Measurements from ENCODE around the gene OR2K2. TPM values are rescaled to one million over a fixed set of nuclear protein-coding genes. Genes with fewer than 3 reads are reported as not detected.

OR2K2 gene
- total and polyA plus RNA-seq, 2 experiments from 2014 or later: not detected

DNA sequence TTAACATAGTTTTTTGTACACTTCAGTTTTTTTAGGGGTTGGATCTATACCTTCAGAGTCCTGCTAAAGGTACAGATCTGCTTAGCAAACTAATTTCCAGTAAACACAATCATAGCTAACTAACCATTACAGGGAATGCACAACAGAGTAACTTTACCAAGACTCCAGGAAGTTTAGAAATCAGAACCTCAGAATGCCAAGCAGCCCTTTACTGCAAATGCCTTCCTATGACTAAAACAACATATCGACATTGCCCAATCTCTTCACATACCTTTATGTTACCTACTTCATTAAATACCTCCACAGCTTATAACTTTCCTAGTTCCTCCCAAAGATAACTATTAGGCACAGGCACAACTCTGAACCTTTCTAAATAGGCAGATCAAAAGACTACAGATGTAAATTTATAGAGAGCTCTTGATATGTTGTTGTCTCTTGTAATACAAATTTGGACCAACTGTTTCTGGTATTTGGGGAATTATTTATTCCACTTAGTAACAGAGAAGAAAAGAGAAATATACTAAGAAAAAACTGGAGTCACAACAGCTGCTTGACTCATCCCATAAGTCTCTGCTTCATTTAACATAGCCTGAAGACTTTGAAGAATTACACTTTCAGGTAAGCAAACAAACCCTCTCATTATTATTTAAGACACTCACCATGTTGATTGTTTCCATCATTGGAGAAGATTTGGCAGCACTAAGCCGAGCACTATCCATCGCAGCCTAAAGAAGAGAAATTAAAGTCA lies 46.0 kb upstream of the OR2K2 start:
- H3K9me2 ChIP-seq (ENCODE audit: insufficient read depth): no peaks in the 10 kb centered on the region
- no peaks in the 10 kb centered on the region; the same call in none of the 2 replicates for H4K20me1 ChIP-seq (replicated peaks; ENCODE audit: insufficient read depth)
- H3K4me3 ChIP-seq: no peak overlapping the region
- TF ChIP-seq EZH2 (IDR thresholded peaks at IDR 0.05; ENCODE audit: low read depth, unreplicated experiment) (no peak), ZNF114 (CRISPR knock-in tag; IDR thresholded peaks at IDR 0.05) (no peak)
- DNase-seq (ENCODE audit: low spot score) (no peak), ATAC-seq (no peak)
- peaks cover 26% of the 10 kb centered on the region for H3K36me3 ChIP-seq (ENCODE audit: insufficient read depth)
- no peaks in the 10 kb centered on the region for H3K27me3 ChIP-seq (ENCODE audit: insufficient read depth)
- H3K4me2 ChIP-seq: no peak overlapping the region
- H3F3A ChIP-seq (replicated peaks; ENCODE audit: low read depth): no peaks in the 10 kb centered on the region
- no peak overlapping the region for H3K4me3 Mint-ChIP-seq
- H3K36me3 Mint-ChIP-seq (ENCODE audit: low read depth): peaks cover 66% of the 10 kb centered on the region
- no peaks in the 10 kb centered on the region for H3K4me1 Mint-ChIP-seq
- no peaks in the 10 kb centered on the region for H3K79me2 ChIP-seq (replicated peaks; ENCODE audit: insufficient read depth)
- H3K27ac Mint-ChIP-seq: no peak overlapping the region
- no peaks in the 10 kb centered on the region for H3K4me1 ChIP-seq (ENCODE audit: insufficient read depth)
- H2AFZ ChIP-seq: no peak overlapping the region
- H3K27me3 Mint-ChIP-seq (ENCODE audit: insufficient read depth, low read depth, poor library complexity): no peaks in the 10 kb centered on the region
- no peaks in the 10 kb centered on the region for H3K9me3 Mint-ChIP-seq
- no peak overlapping the region for H3K27ac ChIP-seq (ENCODE audit: low read depth)

DNA sequence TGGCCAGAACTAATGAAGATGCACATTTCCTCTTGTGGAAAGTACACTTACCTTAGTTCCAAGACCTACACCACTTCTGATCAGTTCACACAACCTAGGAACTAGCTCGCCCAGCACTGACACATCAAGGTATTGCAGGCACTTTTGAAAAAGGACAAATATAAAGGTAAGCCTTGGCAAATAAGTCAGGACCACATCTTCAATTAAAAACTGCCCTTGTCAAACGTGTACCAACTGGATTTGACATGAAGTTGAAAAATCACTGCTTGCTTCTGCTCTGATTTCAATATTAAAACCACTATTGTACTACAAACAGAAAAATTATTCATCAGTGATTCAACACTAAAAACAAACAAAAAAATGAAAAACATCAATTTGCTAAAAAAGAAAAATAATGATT lies 45.0 kb upstream of the OR2K2 start:
- Mint-ChIP-seq H3K36me3 (ENCODE audit: low read depth) (peaks cover 70% of the 10 kb centered on the region), H3K4me3 (no peak overlapping the region), H3K27ac (no peak overlapping the region), H3K27me3 (ENCODE audit: insufficient read depth, low read depth, poor library complexity) (no peaks in the 10 kb centered on the region), H3K4me1 (no peaks in the 10 kb centered on the region), H3K9me3 (no peaks in the 10 kb centered on the region)
- no peaks in the 10 kb centered on the region for H3K79me2 ChIP-seq (replicated peaks; ENCODE audit: insufficient read depth)
- no peak overlapping the region for H3K27ac ChIP-seq (ENCODE audit: low read depth)
- no peak for DNase-seq (ENCODE audit: low spot score)
- H3K4me1 ChIP-seq (ENCODE audit: insufficient read depth): no peaks in the 10 kb centered on the region
- no peaks in the 10 kb centered on the region; the same call in none of the 2 replicates for H4K20me1 ChIP-seq (replicated peaks; ENCODE audit: insufficient read depth)
- H3K27me3 ChIP-seq (ENCODE audit: insufficient read depth): no peaks in the 10 kb centered on the region
- no peaks in the 10 kb centered on the region for H3F3A ChIP-seq (replicated peaks; ENCODE audit: low read depth)
- H3K4me2 ChIP-seq: no peak overlapping the region
- H3K9me2 ChIP-seq (ENCODE audit: insufficient read depth): no peaks in the 10 kb centered on the region
- no peak for ATAC-seq
- H2AFZ ChIP-seq: no peak overlapping the region
- no peak overlapping the region for H3K4me3 ChIP-seq
- H3K36me3 ChIP-seq (ENCODE audit: insufficient read depth): peaks cover 35% of the 10 kb centered on the region
- no peak for TF ChIP-seq STAT1 (IDR thresholded peaks at IDR 0.05; ENCODE audit: unreplicated experiment)
- no peak for TF ChIP-seq ZNF331 (CRISPR knock-in tag; IDR thresholded peaks at IDR 0.05; ENCODE audit: low read depth)
- no peak for TF ChIP-seq EZH2phosphoT487 (IDR thresholded peaks at IDR 0.05; ENCODE audit: unreplicated experiment)
- TF ChIP-seq POLR2AphosphoS5 (IDR thresholded peaks at IDR 0.05; ENCODE audit: low read depth): no peak
- TF ChIP-seq, protein P1, sequence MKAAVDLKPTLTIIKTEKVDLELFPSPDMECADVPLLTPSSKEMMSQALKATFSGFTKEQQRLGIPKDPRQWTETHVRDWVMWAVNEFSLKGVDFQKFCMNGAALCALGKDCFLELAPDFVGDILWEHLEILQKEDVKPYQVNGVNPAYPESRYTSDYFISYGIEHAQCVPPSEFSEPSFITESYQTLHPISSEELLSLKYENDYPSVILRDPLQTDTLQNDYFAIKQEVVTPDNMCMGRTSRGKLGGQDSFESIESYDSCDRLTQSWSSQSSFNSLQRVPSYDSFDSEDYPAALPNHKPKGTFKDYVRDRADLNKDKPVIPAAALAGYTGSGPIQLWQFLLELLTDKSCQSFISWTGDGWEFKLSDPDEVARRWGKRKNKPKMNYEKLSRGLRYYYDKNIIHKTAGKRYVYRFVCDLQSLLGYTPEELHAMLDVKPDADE (IDR thresholded peaks at IDR 0.05): no peak
- TF ChIP-seq, protein P2, sequence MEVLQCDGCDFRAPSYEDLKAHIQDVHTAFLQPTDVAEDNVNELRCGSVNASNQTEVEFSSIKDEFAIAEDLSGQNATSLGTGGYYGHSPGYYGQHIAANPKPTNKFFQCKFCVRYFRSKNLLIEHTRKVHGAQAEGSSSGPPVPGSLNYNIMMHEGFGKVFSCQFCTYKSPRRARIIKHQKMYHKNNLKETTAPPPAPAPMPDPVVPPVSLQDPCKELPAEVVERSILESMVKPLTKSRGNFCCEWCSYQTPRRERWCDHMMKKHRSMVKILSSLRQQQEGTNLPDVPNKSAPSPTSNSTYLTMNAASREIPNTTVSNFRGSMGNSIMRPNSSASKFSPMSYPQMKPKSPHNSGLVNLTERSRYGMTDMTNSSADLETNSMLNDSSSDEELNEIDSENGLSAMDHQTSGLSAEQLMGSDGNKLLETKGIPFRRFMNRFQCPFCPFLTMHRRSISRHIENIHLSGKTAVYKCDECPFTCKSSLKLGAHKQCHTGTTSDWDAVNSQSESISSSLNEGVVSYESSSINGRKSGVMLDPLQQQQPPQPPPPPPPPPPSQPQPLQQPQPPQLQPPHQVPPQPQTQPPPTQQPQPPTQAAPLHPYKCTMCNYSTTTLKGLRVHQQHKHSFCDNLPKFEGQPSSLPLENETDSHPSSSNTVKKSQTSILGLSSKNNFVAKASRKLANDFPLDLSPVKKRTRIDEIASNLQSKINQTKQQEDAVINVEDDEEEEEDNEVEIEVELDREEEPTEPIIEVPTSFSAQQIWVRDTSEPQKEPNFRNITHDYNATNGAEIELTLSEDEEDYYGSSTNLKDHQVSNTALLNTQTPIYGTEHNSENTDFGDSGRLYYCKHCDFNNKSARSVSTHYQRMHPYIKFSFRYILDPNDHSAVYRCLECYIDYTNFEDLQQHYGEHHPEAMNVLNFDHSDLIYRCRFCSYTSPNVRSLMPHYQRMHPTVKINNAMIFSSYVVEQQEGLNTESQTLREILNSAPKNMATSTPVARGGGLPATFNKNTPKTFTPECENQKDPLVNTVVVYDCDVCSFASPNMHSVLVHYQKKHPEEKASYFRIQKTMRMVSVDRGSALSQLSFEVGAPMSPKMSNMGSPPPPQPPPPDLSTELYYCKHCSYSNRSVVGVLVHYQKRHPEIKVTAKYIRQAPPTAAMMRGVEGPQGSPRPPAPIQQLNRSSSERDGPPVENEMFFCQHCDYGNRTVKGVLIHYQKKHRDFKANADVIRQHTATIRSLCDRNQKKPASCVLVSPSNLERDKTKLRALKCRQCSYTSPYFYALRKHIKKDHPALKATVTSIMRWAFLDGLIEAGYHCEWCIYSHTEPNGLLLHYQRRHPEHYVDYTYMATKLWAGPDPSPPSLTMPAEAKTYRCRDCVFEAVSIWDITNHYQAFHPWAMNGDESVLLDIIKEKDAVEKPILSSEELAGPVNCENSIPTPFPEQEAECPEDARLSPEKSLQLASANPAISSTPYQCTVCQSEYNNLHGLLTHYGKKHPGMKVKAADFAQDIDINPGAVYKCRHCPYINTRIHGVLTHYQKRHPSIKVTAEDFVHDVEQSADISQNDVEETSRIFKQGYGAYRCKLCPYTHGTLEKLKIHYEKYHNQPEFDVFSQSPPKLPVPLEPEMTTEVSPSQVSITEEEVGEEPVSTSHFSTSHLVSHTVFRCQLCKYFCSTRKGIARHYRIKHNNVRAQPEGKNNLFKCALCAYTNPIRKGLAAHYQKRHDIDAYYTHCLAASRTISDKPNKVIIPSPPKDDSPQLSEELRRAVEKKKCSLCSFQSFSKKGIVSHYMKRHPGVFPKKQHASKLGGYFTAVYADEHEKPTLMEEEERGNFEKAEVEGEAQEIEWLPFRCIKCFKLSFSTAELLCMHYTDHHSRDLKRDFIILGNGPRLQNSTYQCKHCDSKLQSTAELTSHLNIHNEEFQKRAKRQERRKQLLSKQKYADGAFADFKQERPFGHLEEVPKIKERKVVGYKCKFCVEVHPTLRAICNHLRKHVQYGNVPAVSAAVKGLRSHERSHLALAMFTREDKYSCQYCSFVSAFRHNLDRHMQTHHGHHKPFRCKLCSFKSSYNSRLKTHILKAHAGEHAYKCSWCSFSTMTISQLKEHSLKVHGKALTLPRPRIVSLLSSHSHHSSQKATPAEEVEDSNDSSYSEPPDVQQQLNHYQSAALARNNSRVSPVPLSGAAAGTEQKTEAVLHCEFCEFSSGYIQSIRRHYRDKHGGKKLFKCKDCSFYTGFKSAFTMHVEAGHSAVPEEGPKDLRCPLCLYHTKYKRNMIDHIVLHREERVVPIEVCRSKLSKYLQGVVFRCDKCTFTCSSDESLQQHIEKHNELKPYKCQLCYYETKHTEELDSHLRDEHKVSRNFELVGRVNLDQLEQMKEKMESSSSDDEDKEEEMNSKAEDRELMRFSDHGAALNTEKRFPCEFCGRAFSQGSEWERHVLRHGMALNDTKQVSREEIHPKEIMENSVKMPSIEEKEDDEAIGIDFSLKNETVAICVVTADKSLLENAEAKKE (CRISPR knock-in tag; IDR thresholded peaks at IDR 0.05): no peak
- TF ChIP-seq JUNB (IDR thresholded peaks at IDR 0.05; ENCODE audit: unreplicated experiment): no peak
- TF ChIP-seq, protein P3, sequence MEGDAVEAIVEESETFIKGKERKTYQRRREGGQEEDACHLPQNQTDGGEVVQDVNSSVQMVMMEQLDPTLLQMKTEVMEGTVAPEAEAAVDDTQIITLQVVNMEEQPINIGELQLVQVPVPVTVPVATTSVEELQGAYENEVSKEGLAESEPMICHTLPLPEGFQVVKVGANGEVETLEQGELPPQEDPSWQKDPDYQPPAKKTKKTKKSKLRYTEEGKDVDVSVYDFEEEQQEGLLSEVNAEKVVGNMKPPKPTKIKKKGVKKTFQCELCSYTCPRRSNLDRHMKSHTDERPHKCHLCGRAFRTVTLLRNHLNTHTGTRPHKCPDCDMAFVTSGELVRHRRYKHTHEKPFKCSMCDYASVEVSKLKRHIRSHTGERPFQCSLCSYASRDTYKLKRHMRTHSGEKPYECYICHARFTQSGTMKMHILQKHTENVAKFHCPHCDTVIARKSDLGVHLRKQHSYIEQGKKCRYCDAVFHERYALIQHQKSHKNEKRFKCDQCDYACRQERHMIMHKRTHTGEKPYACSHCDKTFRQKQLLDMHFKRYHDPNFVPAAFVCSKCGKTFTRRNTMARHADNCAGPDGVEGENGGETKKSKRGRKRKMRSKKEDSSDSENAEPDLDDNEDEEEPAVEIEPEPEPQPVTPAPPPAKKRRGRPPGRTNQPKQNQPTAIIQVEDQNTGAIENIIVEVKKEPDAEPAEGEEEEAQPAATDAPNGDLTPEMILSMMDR (conservative IDR thresholded peaks at IDR 0.05; ENCODE audit: low read depth in 2 of 2): no peak

All from GM23338 (cell line).